Immature natural killer cell (primary cell): ENCODE data around the gene SLC30A2. TPM values are rescaled to one million over a fixed set of nuclear protein-coding genes. Genes with fewer than 3 reads are reported as not detected.

Source experiments
- polyA plus RNA-seq, 3 donors: library from polyadenylated mRNA; unstranded; fragments of 300-500 nt; fragmentation: Illumina TruSeq; gene quantifications; one replicate each; pipeline ENCODE4 v1.2.3, GENCODE V29; 2021

SLC30A2 gene
- polyA plus RNA-seq, 3 donors from 2014 or later, result not detected

Other genes with a start within 250 kb of the SLC30A2 start
- 1 to 10 TPM in 1 of 3 donors, under 1 TPM in 2; 0.79 to 1.6 (median 0.90) TPM for gene SELENON, start 245.9 kb downstream of the SLC30A2 start, polyA plus RNA-seq
- 10 to 100 TPM; 36.0 to 66.5 (median 43.5) TPM for gene MTFR1L, start 226.2 kb downstream of the SLC30A2 start, polyA plus RNA-seq
- under 1 TPM in 2 of 3 donors, not detected in 1; 0.31 to 0.37 TPM for gene AUNIP, start 186.7 kb downstream of the SLC30A2 start, polyA plus RNA-seq
- under 1 TPM in 2 of 3 donors, not detected in 1; 0.32 to 0.35 TPM for gene PAQR7, start 170.4 kb downstream of the SLC30A2 start, polyA plus RNA-seq
- 100 to 1,000 TPM; 135 to 156 (median 138) TPM for gene STMN1, start 139.7 kb downstream of the SLC30A2 start, polyA plus RNA-seq
- 10 to 100 TPM; 35.6 to 65.0 (median 37.9) TPM for gene PAFAH2, start 48.1 kb downstream of the SLC30A2 start, polyA plus RNA-seq
- not detected for gene EXTL1, start 24.3 kb downstream of the SLC30A2 start, polyA plus RNA-seq
- under 1 TPM in 1 of 3 donors, not detected in 2; 0.14 TPM for gene TRIM63, start 21.5 kb upstream of the SLC30A2 start, polyA plus RNA-seq
- gene PDIK1L, start 65.7 kb upstream of the SLC30A2 start, polyA plus RNA-seq, result 1 to 10 TPM in 2 of 3 donors, under 1 TPM in 1; 0.89 to 3.3 (median 2.3) TPM
- not detected for gene FAM110D, start 113.0 kb upstream of the SLC30A2 start, polyA plus RNA-seq
- not detected for gene C1orf232, start 122.8 kb upstream of the SLC30A2 start, polyA plus RNA-seq
- gene ZNF593, start 123.8 kb upstream of the SLC30A2 start, polyA plus RNA-seq, result 10 to 100 TPM; 11.3 to 31.4 (median 27.1) TPM
- gene ZNF593OS, start 125.7 kb upstream of the SLC30A2 start, polyA plus RNA-seq, result under 1 TPM in 1 of 3 donors, not detected in 2; 0.45 TPM
- not detected for gene CNKSR1, start 131.4 kb upstream of the SLC30A2 start, polyA plus RNA-seq
- not detected for gene CATSPER4, start 144.5 kb upstream of the SLC30A2 start, polyA plus RNA-seq
- 1 to 10 TPM; 4.0 to 6.9 (median 5.4) TPM for gene CEP85, start 188.1 kb upstream of the SLC30A2 start, polyA plus RNA-seq
- 1,000 to 10,000 TPM; 1,203 to 2,040 (median 1,333) TPM for gene SH3BGRL3, start 234.0 kb upstream of the SLC30A2 start, polyA plus RNA-seq